Measurements from ENCODE around the gene CELSR1. TPM values are rescaled to one million over a fixed set of nuclear protein-coding genes. Genes with fewer than 3 reads are reported as not detected.
A peak's percentile ranks its signal among the peaks of the same experiment; 100 is the strongest.

The CELSR1 gene
- total and polyA plus RNA-seq, 2 of the 13 experiments (the other 11 are each of a cell fraction or from before 2014, with no cell fraction given): 0.78 to 1.8 TPM

GRCh38 chr22:46335201-46336118 is 202.0 kb downstream of the CELSR1 start, which contains the start of gene TRMU (continued):
- TF ChIP-seq AKNA (CRISPR knock-in tag; IDR thresholded peaks at IDR 0.05; ENCODE audit: borderline replicate concordance): 0 out of 2 replicates have a peak, but pooled peaks have one; percentile 81
- TF ChIP-seq MAZ (IDR thresholded peaks at IDR 0.05; ENCODE audit: borderline replicate concordance, low read depth, low read length): peak; percentile 53; the same call in 1 of the 2 replicates
- peak; percentile 90 for TF ChIP-seq MAZ (CRISPR knock-in tag; IDR thresholded peaks at IDR 0.05; ENCODE audit: low read depth)
- TF ChIP-seq ZNF3 (CRISPR knock-in tag; IDR thresholded peaks at IDR 0.05): 0 out of 2 replicates have a peak, but pooled peaks have one; percentile 17
- peak; percentile 93 for TF ChIP-seq ZNF563 (CRISPR knock-in tag; IDR thresholded peaks at IDR 0.05)
- TF ChIP-seq ZNF652 (CRISPR knock-in tag; IDR thresholded peaks at IDR 0.05; ENCODE audit: borderline replicate concordance, low read depth): no peak
- no peak for TF ChIP-seq NPAS2 (CRISPR knock-in tag; IDR thresholded peaks at IDR 0.05; ENCODE audit: borderline replicate concordance)
- no peak for TF ChIP-seq ZNF512 (CRISPR knock-in tag; IDR thresholded peaks at IDR 0.05)
- peak; percentile 87 for TF ChIP-seq ETV6 (CRISPR knock-in tag; conservative IDR thresholded peaks at IDR 0.05)
- peak; percentile 85; the same call in 1 of the 2 replicates for TF ChIP-seq TGIF2 (CRISPR knock-in tag; IDR thresholded peaks at IDR 0.05)
- peak; percentile 100 for TF ChIP-seq GABPB1 (CRISPR knock-in tag; IDR thresholded peaks at IDR 0.05)
- TF ChIP-seq NFYC (CRISPR knock-in tag; IDR thresholded peaks at IDR 0.05): peak; percentile 37; the same call in 1 of the 2 replicates
- TF ChIP-seq ZNF512B (CRISPR knock-in tag; IDR thresholded peaks at IDR 0.05; ENCODE audit: borderline replicate concordance): peak; percentile 92; the same call in 1 of the 2 replicates
- TF ChIP-seq KLF12 (CRISPR knock-in tag; IDR thresholded peaks at IDR 0.05; ENCODE audit: borderline replicate concordance): 0 out of 2 replicates have a peak, but pooled peaks have one; percentile 60
- peak; percentile 91 for TF ChIP-seq HDAC1 (CRISPR knock-in tag; IDR thresholded peaks at IDR 0.05)
- TF ChIP-seq KMT2A (CRISPR knock-in tag; IDR thresholded peaks at IDR 0.05): peak; percentile 98
- peak; percentile 98 for TF ChIP-seq KAT7 (CRISPR knock-in tag; IDR thresholded peaks at IDR 0.05; ENCODE audit: borderline replicate concordance)
- peak; percentile 77; the same call in 1 of the 2 replicates for TF ChIP-seq ZFP37 (CRISPR knock-in tag; IDR thresholded peaks at IDR 0.05; ENCODE audit: borderline replicate concordance)
